Measurements from ENCODE around the gene CTDSP2. TPM values are rescaled to one million over a fixed set of nuclear protein-coding genes. Genes with fewer than 3 reads are reported as not detected.

The CTDSP2 gene
- total RNA-seq, 4 donors from 2014 or later = 87.5 to 196 (median 128) TPM

DNA sequence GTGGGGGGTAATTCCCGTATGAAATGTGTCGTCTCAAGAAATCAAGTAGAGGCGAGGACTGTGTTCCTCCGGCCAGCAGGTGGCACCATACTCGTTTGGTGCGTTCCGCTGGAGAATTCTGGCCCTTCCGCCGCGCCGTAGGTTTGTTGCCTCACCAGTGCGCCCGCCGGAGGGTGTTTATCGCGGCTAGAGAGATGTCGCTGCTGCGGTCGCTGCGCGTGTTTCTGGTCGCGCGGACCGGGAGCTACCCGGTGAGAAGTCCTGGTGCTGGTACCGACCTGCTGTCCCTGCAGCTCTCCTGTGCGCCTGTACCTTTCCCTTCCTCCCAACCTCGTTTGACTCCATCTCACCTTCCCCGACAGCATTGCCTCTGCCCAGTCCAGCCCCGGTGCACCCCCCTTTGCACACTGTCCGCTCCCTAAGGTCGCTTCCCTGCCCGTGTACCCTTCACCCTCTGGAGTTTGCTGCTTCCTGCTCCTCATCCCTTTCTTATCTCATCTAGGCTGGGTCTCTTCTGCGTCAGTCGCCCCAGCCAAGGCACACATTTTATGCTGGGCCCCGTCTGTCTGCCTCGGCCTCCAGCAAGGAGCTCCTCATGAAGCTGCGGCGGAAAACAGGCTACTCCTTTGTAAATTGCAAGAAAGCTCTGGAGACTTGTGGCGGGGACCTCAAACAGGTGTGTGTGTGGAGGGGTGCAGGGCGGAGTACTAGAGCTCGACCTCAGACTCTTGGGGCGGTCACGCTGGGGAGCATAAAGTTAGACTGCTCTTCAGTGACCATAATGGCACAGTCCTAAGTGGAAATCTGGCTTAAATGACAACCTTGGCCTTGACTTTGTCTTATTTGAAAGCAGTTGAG, 63.7 kb downstream of the CTDSP2 start, which contains the start of gene TSFM:
TSS of gene TSFM (plus strand) at position 180 of the 858 bp plus-strand sequence. CDS start at position 195, 15 bp downstream.
- Histone ChIP-seq H3K9me3 (no peaks in the 10 kb centered on the region), H3K4me3 (peak within 1 kb of the TSS; percentile 57 to 98 (median 88)), H3K27me3 (no peaks in the 10 kb centered on the region), H3K36me3 (peaks cover 0 to 26% (median 0%) of the 10 kb centered on the region in 3 donors), H3K27ac (peak within 1 kb of the TSS; percentile 58 to 82 (median 70)), H3K4me1 (peaks cover 0 to 12% (median 8%) of the 10 kb centered on the region in 4 donors)
- DNase-seq = peak; percentile 96 to 98 (median 97)
- TF ChIP-seq CTCF (IDR thresholded peaks at IDR 0.05) = peak; percentile 91 to 99 (median 98)
- TF ChIP-seq POLR2A (IDR thresholded peaks at IDR 0.05) = peak; percentile 47 to 55

DNA sequence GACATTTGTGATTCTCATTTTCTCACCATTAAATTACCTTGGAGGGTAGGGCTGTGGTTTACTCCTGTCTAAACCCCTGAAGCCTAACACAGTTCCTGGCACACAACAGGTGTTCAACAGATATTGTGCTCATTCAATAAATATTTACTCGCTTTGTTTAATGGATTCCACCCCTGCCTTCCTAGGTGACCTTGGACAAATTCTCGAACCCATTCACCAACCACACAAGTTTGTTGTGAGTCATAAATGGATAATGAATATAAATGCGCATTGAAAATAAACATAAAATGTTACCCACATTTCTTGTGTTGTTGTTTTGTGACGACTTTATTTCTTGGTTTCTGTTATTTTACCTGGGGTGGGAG, 64.3 kb downstream of the CTDSP2 start:
- TF ChIP-seq POLR2A (IDR thresholded peaks at IDR 0.05) = no peak
- no peak for TF ChIP-seq CTCF (IDR thresholded peaks at IDR 0.05)
- DNase-seq = no peak
- Histone ChIP-seq H3K4me1 (peaks cover 0 to 12% (median 8%) of the 10 kb centered on the region in 4 donors), H3K9me3 (no peaks in the 10 kb centered on the region), H3K27me3 (no peaks in the 10 kb centered on the region), H3K36me3 (peaks cover 0 to 20% (median 0%) of the 10 kb centered on the region in 3 donors), H3K27ac (peak overlapping the region in 2 of 4 donors; percentile 66 to 82), H3K4me3 (peak overlapping the region; percentile 57 to 98 (median 88))

GRCh38 chr12:57781801-57782200, 64.7 kb downstream of the CTDSP2 start:
- H3K36me3 ChIP-seq = peaks cover 0 to 16% (median 0%) of the 10 kb centered on the region in 3 donors
- H3K27ac ChIP-seq = no peak overlapping the region
- TF ChIP-seq CTCF (IDR thresholded peaks at IDR 0.05) (no peak), POLR2A (IDR thresholded peaks at IDR 0.05) (no peak)
- no peaks in the 10 kb centered on the region for H3K9me3 ChIP-seq
- no peak overlapping the region for H3K4me3 ChIP-seq
- DNase-seq = no peak
- peaks cover 0 to 12% (median 8%) of the 10 kb centered on the region in 4 donors for H3K4me1 ChIP-seq
- H3K27me3 ChIP-seq = no peaks in the 10 kb centered on the region

GRCh38 chr12:57781244-57781643, 65.3 kb downstream of the CTDSP2 start:
- Histone ChIP-seq H3K9me3 (no peaks in the 10 kb centered on the region), H3K4me3 (no peak overlapping the region), H3K4me1 (peaks cover 0 to 12% (median 8%) of the 10 kb centered on the region in 4 donors), H3K27ac (peak overlapping the region in 1 of 4 donors; percentile 60), H3K36me3 (peaks cover 0 to 10% (median 0%) of the 10 kb centered on the region in 3 donors), H3K27me3 (no peaks in the 10 kb centered on the region)
- TF ChIP-seq CTCF (IDR thresholded peaks at IDR 0.05) (no peak), POLR2A (IDR thresholded peaks at IDR 0.05) (no peak)
- DNase-seq = no peak

GRCh38 chr12:57780284-57780897, 66.1 kb downstream of the CTDSP2 start:
- DNase-seq = no peak
- no peak for TF ChIP-seq CTCF (IDR thresholded peaks at IDR 0.05)
- no peak for TF ChIP-seq POLR2A (IDR thresholded peaks at IDR 0.05)

More at GRCh38 chr12:57780284-57780897, 66.1 kb downstream of the CTDSP2 start:
- H3K4me1 ChIP-seq = peaks cover 0 to 12% (median 8%) of the 10 kb centered on the region in 4 donors
- H3K4me3 ChIP-seq = no peak overlapping the region
- H3K9me3 ChIP-seq = no peaks in the 10 kb centered on the region
- peak overlapping the region in 1 of 4 donors; percentile 60 for H3K27ac ChIP-seq
- H3K27me3 ChIP-seq = no peaks in the 10 kb centered on the region
- H3K36me3 ChIP-seq = peaks cover 0 to 1% (median 0%) of the 10 kb centered on the region in 3 donors
